ENCODE measurements around the gene TPK1. TPM values are rescaled to one million over a fixed set of nuclear protein-coding genes. Genes with fewer than 3 reads are reported as not detected.

Gene TPK1
- polyA plus RNA-seq, 3 donors from 2014 or later = 15.8 to 18.2 (median 16.7) TPM

DNA sequence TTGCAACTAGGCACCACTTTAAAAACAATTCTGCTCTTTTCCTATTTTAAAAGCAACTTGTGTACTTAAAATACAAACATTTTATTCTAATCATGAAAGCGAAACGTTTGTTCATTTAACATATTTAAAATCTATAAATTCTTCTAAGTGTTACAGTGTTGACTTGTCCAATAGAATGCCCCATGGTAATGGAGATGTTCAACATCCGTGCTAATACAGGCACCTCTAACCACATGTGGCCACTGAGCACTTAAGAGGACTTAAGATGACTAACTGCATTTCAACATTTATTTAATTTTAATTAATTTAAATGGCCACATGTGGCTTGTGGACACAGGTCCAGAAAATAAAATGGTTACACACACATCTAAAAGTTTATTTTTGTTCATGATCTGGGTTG, 115.1 kb downstream of the TPK1 start:
- peaks cover 0 to 5% of the 10 kb centered on the region in 2 donors for H3K4me1 Mint-ChIP-seq
- no peak for DNase-seq
- no peak overlapping the region for H3K27ac Mint-ChIP-seq
- peaks cover 4 to 23% (median 11%) of the 10 kb centered on the region in 3 donors for H3K36me3 Mint-ChIP-seq
- no peaks in the 10 kb centered on the region for H3K27me3 Mint-ChIP-seq (ENCODE audit: low read depth in 3 of 3)
- no peak overlapping the region for H3K4me3 Mint-ChIP-seq
- H3K9me3 Mint-ChIP-seq = peaks cover 0 to 2% (median 0%) of the 10 kb centered on the region in 6 donors

DNA sequence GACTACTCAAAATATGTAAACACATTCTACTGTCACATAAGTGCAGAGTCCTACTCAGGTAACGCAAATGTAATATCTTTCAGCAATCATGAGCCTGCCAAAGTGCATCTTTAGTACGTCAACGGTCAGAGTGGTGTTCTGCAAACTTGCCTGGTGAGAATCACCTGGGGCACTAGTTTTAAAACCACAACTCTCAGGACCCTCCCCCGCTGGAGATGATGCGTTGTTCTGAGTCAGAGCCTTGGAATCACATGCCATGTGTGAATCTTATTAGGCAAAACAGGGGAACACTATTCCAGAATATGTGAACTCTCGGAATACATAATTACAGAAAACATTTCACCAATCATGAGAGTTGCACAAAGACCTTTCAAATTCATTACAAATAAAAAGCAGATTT, 115.7 kb downstream of the TPK1 start:
- H3K4me1 Mint-ChIP-seq = peaks cover 0 to 5% of the 10 kb centered on the region in 2 donors
- H3K4me3 Mint-ChIP-seq = no peak overlapping the region
- H3K27ac Mint-ChIP-seq = no peak overlapping the region
- peaks cover 0 to 2% (median 0%) of the 10 kb centered on the region in 6 donors for H3K9me3 Mint-ChIP-seq
- no peaks in the 10 kb centered on the region for H3K27me3 Mint-ChIP-seq (ENCODE audit: low read depth in 3 of 3)
- H3K36me3 Mint-ChIP-seq = peaks cover 4 to 23% (median 11%) of the 10 kb centered on the region in 3 donors
- no peak for DNase-seq

DNA sequence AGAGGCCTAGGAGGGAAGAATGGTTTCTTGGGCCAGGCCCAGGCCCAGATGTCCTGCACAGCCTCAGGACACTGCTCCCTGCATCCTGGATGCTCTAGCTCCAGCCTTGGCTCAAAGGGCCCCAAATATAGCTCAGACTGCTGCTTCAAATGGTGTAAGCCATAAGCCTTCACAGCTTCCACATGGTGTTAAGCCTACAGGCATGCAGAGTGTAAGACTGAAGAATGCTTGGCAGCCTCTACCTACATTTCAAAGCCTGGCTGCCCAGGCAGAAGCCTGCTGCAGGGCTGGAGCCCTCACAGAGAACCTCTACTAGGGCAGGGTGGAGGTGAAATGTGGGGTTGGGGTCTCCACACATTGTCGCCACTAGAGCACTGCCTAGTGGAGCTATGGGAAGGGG, 118.1 kb downstream of the TPK1 start:
- H3K9me3 Mint-ChIP-seq = peaks cover 0 to 2% (median 0%) of the 10 kb centered on the region in 6 donors
- H3K4me1 Mint-ChIP-seq = peaks cover 2 to 19% of the 10 kb centered on the region in 2 donors
- H3K27ac Mint-ChIP-seq = no peak overlapping the region
- no peak overlapping the region for H3K4me3 Mint-ChIP-seq
- peaks cover 4 to 23% (median 11%) of the 10 kb centered on the region in 3 donors for H3K36me3 Mint-ChIP-seq
- peaks cover 0 to 1% (median 0%) of the 10 kb centered on the region in 3 donors for H3K27me3 Mint-ChIP-seq (ENCODE audit: low read depth in 3 of 3)
- no peak for DNase-seq

GRCh38 chr7:144713850-144714249, 122.0 kb downstream of the TPK1 start:
- Mint-ChIP-seq H3K4me1 (peaks cover 6 to 14% of the 10 kb centered on the region in 2 donors), H3K27ac (peak overlapping the region in 1 of 6 donors; percentile 42), H3K4me3 (peak overlapping the region in 4 of 5 donors; percentile 16 to 63 (median 38)), H3K9me3 (peaks cover 0 to 2% (median 0%) of the 10 kb centered on the region in 6 donors), H3K27me3 (ENCODE audit: low read depth in 3 of 3) (peaks cover 0 to 1% (median 0%) of the 10 kb centered on the region in 3 donors), H3K36me3 (peaks cover 4 to 12% (median 7%) of the 10 kb centered on the region in 3 donors)
- no peak for DNase-seq

- H3K27me3 Mint-ChIP-seq (ENCODE audit: low read depth in 3 of 3) = peaks cover 0 to 1% (median 0%) of the 10 kb centered on the region in 3 donors
- H3K4me1 Mint-ChIP-seq = peaks cover 6 to 14% of the 10 kb centered on the region in 2 donors
- H3K36me3 Mint-ChIP-seq = peaks cover 0 to 5% (median 0%) of the 10 kb centered on the region in 3 donors
- H3K27ac Mint-ChIP-seq = no peak overlapping the region
- no peak for DNase-seq
- H3K9me3 Mint-ChIP-seq = no peaks in the 10 kb centered on the region
- no peak overlapping the region for H3K4me3 Mint-ChIP-seq
Observed at GRCh38 chr7:144710791-144711190, 125.1 kb downstream of the TPK1 start.

- DNase-seq = no peak
Observed at GRCh38 chr7:144709066-144709465, 126.8 kb downstream of the TPK1 start.

GRCh38 chr7:144691240-144691639, 144.6 kb downstream of the TPK1 start:
- H3K36me3 Mint-ChIP-seq = no peaks in the 10 kb centered on the region
- DNase-seq = peak; percentile 51 to 65 (median 55)
- H3K27ac Mint-ChIP-seq = peak overlapping the region; percentile 4 to 63 (median 44)
- H3K9me3 Mint-ChIP-seq = peaks cover 0 to 5% (median 0%) of the 10 kb centered on the region in 6 donors
- H3K4me1 Mint-ChIP-seq = peaks cover 29 to 52% of the 10 kb centered on the region in 2 donors
- H3K4me3 Mint-ChIP-seq = peak overlapping the region; percentile 20 to 52 (median 36)
- peaks cover 0 to 5% (median 2%) of the 10 kb centered on the region in 3 donors for H3K27me3 Mint-ChIP-seq (ENCODE audit: low read depth in 3 of 3)

More at GRCh38 chr7:144709066-144709465, 126.8 kb downstream of the TPK1 start:
- Mint-ChIP-seq H3K4me1 (peaks cover 6 to 11% of the 10 kb centered on the region in 2 donors), H3K27me3 (ENCODE audit: low read depth in 3 of 3) (peaks cover 0 to under 1% (median 0%) of the 10 kb centered on the region in 3 donors), H3K36me3 (peaks cover 0 to 5% (median 0%) of the 10 kb centered on the region in 3 donors), H3K9me3 (no peaks in the 10 kb centered on the region), H3K4me3 (no peak overlapping the region), H3K27ac (no peak overlapping the region)

DNA sequence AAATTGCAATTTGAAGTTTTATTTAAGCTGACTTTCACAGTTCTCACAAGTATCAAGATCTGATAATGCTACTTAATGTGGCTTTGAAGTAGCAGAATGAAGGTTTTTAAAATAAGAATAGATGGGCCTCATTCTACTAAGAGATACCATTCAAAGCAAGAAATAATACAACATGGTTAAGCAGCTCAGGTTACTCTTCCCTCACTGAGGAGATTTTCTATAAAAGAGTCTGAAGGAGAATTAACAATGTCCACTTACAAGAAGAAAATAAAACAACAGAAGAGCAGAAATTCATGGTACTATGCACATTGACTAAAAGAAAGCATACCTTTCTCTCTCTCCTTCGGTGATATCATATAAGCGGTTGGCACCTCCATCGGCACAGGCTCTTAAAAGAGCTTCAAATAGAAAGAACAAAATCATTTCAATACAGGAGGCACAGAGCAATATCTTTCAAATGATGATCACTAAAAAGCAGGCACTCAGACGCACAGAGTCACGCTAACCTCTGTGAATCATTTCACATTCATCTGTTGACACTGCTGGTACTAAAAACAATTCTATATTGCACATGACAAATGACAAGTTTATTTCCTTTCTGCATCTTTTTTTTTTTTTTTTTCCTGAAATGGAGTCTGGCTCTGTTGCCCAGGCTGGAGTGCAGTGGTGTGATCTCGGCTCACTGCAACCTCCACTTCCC, 153.1 kb downstream of the TPK1 start:
- DNase-seq = no peak
- Mint-ChIP-seq H3K9me3 (no peaks in the 10 kb centered on the region), H3K27me3 (ENCODE audit: low read depth in 3 of 3) (peaks cover 0 to 2% (median 0%) of the 10 kb centered on the region in 3 donors), H3K4me1 (peaks cover 6 to 25% of the 10 kb centered on the region in 2 donors), H3K36me3 (peaks cover 0 to 14% (median 6%) of the 10 kb centered on the region in 3 donors), H3K27ac (no peak overlapping the region), H3K4me3 (no peak overlapping the region)

DNA sequence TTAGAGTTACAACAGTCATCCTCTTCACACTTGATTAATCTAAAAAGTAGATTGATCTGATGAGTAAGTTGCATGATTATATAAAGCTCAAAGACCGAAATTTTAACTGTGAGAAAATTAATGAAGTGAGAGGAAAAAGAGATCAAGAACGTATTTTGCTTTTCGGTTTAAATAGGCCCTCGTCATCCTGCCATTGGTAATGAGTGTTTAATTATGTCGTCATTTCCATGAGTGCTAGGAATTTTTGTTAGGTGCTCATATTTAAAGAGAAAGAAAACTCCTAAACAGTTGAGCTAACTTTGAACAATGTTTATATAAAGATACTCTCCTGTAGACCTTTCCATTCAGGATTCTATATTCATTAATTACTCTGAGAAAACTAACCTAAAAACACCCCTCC, 159.4 kb downstream of the TPK1 start:
- peaks cover 0 to 2% (median 1%) of the 10 kb centered on the region in 3 donors for H3K27me3 Mint-ChIP-seq (ENCODE audit: low read depth in 3 of 3)
- DNase-seq = no peak
- no peaks in the 10 kb centered on the region for H3K9me3 Mint-ChIP-seq
- H3K27ac Mint-ChIP-seq = no peak overlapping the region
- peaks cover 4 to 10% of the 10 kb centered on the region in 2 donors for H3K4me1 Mint-ChIP-seq
- peaks cover 0 to 8% (median 0%) of the 10 kb centered on the region in 3 donors for H3K36me3 Mint-ChIP-seq
- no peak overlapping the region for H3K4me3 Mint-ChIP-seq

DNA sequence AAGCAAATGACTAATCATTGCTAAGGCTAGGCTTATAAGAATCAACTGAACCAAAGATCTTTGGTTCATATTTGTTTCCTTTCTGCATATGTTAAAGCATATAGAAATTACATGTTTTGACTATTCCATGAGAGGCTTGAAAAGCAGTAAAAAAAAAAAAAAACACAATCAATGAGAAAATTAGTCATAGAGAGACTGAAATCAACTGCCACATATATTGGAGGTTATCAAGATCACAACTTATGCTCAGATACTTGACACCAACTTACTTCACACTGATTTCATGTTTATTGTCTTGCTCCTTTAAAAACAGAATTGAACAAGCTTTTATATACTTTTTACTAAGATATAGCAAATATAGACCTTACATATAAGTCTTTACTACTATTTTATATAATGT, 161.3 kb downstream of the TPK1 start:
- Mint-ChIP-seq H3K27me3 (ENCODE audit: low read depth in 3 of 3) (peaks cover 0 to 2% (median 1%) of the 10 kb centered on the region in 3 donors), H3K9me3 (no peaks in the 10 kb centered on the region), H3K4me3 (no peak overlapping the region), H3K36me3 (no peaks in the 10 kb centered on the region), H3K4me1 (no peaks in the 10 kb centered on the region), H3K27ac (no peak overlapping the region)
- no peak for DNase-seq

DNA sequence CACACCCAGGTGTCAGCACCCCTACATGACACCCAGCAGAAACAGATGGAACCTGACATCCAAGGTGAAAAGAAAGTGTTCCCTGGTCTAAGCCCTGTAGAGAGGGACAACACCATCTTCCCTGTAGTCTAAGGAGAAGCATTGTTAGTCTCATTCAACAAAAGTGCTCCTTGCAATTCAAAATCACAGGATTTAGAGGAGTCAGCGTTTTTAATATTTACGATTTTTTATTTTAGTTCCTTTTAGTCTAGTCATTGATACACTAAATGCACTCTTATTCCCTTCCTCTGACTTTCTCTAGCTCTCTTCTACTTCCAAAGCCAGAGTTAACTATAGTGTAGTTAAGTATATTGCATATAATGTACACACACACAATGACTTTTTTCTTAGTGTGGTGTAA, 163.0 kb downstream of the TPK1 start:
- H3K4me3 Mint-ChIP-seq = no peak overlapping the region
- H3K9me3 Mint-ChIP-seq = no peaks in the 10 kb centered on the region
- no peaks in the 10 kb centered on the region for H3K4me1 Mint-ChIP-seq
- H3K27ac Mint-ChIP-seq = no peak overlapping the region
- no peaks in the 10 kb centered on the region for H3K36me3 Mint-ChIP-seq
- peaks cover 0 to 2% (median 1%) of the 10 kb centered on the region in 3 donors for H3K27me3 Mint-ChIP-seq (ENCODE audit: low read depth in 3 of 3)
- no peak for DNase-seq

- no peak for DNase-seq
- Mint-ChIP-seq H3K9me3 (no peaks in the 10 kb centered on the region), H3K27me3 (ENCODE audit: low read depth in 3 of 3) (peaks cover 0 to 2% (median 1%) of the 10 kb centered on the region in 3 donors), H3K4me1 (no peaks in the 10 kb centered on the region), H3K36me3 (no peaks in the 10 kb centered on the region), H3K4me3 (no peak overlapping the region), H3K27ac (no peak overlapping the region)
Observed at GRCh38 chr7:144671429-144671828, 164.4 kb downstream of the TPK1 start.

DNA sequence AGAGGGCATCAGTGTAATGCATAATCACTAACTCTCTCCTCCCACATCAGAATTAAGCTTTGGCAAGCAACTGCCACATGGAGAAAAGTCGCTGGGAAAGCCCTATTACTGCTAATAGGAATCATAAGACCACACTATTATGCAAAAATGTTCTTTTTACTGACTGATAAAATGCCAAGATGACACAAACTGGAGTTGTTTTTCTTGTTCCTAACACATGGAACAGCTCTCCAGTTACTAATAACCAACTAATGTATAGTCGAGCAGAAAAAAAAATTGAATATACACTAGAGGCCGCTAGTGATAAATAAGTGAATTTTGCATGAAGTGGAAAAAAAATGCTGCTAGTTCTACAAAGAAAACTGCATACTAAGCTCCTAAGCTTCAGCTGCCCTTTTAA, 165.6 kb downstream of the TPK1 start:
- no peaks in the 10 kb centered on the region for H3K9me3 Mint-ChIP-seq
- no peaks in the 10 kb centered on the region for H3K4me1 Mint-ChIP-seq
- no peak overlapping the region for H3K4me3 Mint-ChIP-seq
- peak in 1 of 3 donors; percentile 6 for DNase-seq
- H3K27me3 Mint-ChIP-seq (ENCODE audit: low read depth in 3 of 3) = peaks cover 0 to 2% (median 1%) of the 10 kb centered on the region in 3 donors
- H3K27ac Mint-ChIP-seq = no peak overlapping the region
- no peaks in the 10 kb centered on the region for H3K36me3 Mint-ChIP-seq

DNA sequence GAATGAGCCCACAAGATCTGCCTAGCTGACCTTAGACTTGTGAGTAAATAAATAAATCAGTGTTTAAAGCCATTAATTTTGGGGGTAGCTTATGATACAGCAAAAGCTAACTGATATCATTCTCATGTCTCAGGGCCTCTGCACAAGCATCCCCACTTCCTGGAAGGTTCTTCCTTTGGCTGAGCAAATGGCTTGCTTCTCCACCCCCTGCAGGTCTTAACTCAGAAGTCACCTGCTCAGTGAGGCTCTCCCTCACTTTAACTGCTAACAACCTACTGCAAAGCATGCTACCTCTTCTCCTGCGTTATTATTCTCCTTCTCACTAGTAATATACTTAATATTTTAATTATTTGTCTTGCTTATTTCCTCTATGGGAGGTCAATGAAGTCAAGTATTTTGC, 167.3 kb downstream of the TPK1 start:
- Mint-ChIP-seq H3K36me3 (peaks cover 1 to 9% (median 5%) of the 10 kb centered on the region in 3 donors), H3K9me3 (no peaks in the 10 kb centered on the region), H3K4me1 (no peaks in the 10 kb centered on the region), H3K4me3 (no peak overlapping the region), H3K27ac (no peak overlapping the region), H3K27me3 (ENCODE audit: low read depth in 3 of 3) (peaks cover 0 to 1% (median 0%) of the 10 kb centered on the region in 3 donors)
- DNase-seq = no peak

Measured in immature natural killer cell (primary cell).